Stimulated activated CD8-positive, alpha-beta memory T cell treated with anti-CD3 and anti-CD28 coated beads, Interleukin-15, amount 100 ng/mL, for 48 hours (primary cell): Measurements from ENCODE around the gene RRBP1.

ENCODE experiments used
- DNase-seq, 2 donors: peaks; one replicate each; pipeline ENCODE4 v3.0.0-alpha.2; 2020; ENCODE audit warnings: low read depth in 2 of 2

Gene RRBP1

DNA sequence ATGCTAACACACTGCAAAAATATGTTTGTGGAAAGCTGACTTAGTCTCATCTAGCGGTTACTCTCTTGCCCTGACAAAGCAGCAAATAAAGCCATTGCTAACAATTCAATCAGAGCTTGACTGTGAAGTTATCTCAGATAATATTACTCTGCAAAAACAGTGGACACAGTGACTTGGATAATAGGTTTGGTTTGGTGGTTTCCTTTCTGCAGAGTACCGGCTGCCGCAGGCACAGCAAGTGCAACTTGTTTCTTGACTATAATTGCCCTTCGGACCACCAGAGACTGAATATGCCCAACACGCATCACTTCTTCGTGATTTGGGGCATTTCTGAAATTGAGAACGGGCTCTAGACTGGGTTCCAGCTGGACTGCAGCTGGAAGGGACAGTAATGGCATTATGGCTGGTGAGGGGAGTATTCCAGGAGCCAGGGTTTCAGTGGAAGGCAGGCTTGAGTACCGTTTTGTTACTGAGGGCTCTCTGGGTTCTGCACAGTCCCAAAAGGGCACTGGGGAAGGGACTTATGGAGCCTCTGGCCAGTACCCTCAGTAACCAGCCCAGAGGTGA, 72.1 kb downstream of the RRBP1 start:
- no peak for DNase-seq

DNA sequence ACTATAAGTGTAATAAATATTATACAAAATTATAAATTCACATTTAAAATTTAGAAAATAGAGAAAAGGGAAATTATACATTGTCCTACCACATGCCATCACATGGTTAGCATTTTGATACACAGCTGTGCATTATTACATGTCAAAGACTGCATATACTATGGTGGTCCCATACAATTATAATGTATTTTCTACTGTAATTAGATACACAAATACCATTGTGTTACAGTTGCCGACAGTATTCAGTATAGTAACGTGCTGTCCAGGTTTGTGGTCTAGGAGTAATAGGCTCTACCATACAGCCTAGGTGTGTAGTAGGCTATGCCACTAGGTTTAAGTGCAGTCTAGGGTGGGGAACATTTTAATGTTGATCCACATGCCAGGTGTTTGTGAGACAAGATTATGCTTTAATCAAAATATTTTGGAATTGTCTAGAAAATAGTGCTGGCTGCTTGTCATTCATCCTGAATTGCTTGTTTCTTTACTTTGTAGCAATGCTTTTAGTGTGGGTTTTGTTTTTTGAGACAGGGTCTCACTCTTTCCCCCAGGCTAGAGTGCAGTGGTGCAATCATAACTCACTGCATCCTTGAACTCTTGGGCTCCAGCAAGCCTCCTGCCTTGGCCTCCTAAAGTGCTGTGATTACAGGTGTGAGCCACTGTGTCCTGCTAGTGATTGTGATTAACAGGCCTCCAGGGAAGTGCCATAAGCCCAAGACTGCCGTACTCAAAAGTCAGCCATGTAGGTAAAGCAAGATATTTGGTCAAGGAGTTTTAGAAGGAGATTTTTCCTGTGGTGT, 73.1 kb downstream of the RRBP1 start:
- DNase-seq = no peak

DNA sequence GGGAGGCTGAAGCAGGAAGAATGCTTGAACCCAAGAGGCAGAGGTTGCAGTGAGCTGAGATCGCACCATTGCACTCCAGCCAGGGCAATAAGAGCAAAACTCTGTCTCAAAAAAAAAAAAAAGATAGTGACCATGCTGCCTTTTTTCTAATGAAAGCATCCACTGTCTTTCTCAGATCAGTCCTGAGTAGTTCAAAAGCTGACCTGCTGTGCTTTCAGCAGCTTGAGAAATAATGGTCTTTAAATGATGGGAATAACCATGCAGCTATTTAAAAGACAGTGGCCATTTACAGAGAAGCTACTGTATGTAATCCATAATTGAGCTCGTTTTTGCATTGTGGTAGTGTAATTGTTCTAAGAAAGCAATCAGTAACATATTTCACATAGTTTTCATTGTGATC, 76.0 kb downstream of the RRBP1 start:
- no peak for DNase-seq

DNA sequence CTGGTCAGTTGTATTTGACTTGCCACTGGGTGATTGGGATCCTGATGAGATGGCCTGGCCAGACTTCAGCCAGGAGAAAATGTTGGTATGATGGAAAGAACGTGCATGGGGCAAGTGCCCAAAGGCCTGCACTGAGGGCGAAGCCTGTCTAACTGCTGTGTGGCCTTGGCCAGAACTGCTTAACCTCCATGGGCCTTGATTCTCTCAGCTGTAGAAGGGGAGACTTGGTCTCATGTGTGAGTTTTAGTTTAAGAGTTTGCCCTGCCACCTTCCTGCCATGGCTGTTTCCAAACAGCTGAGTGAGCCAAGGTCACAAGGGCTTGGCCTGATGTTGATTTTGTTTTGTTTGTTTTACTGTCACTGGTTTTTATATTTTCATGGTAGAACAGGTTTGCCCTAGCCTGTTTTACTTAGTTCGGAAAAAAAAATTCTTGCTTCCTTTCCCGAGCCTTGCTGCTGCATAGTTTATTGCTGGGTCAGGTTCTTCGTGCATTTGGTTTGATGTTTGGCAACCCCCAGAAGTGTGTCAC, 76.8 kb downstream of the RRBP1 start:
- no peak for DNase-seq

DNA sequence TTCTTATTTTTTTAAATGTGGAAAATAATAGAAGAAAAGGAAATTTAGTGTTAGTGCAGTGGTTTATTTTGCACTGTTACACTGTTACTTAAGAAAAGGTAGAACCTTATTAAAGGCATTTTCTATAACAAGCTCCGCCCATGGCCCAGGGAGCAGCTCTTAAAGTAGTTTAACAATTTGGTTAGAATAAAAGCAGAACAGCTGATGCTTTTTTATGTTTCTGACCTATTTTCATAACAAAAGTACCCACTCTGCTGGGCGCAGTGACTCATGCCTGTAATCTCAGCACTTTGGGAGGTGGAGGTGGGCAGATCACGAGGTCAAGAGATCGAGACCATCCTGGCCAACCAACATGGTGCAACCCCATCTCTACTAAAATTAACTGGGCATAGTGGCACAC, 79.5 kb downstream of the RRBP1 start:
- DNase-seq = no peak

DNA sequence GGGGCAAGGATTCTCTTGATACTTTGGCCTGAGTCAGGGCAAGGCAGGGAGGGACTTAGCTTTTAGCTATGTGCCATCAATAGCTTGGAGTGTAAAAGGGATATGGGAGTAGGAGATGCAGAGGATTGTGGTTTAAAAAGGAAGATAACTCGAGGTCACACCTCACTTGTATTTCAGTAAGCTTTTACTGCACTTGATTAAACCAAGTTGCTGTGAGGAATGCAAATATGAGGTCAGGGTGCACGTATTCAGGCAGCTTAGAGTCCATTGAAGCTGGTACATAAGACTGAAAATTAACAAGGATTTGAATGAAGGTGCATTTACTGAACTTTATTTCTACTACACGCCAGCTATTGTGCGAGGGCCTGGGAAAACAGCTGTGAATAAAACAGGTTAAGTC, 80.1 kb downstream of the RRBP1 start:
- no peak for DNase-seq

DNA sequence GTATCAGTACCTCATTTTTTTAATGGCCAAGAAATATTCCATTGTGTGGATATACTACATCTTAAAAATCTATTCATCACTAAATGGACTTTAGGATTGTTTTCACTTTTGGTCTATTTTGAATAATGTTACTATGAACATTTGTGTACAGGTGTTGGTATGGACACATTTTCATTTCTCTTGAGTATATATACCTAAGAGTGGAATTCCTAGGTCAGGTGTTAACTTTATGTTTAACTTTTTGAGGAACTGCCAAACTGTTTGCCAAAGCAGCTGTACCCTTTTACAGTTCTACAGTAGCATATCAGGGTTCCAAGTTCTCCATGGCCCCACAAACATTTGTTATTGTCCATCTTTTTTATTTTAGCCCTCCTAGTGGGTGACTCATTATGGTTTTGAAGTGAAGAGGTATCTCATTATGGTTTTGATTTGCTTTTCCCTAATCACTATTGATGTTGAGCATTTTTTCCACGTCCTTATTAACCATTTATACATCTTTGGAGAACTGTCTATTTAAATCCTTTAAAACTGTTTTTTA, 84.0 kb downstream of the RRBP1 start:
- DNase-seq = no peak

DNA sequence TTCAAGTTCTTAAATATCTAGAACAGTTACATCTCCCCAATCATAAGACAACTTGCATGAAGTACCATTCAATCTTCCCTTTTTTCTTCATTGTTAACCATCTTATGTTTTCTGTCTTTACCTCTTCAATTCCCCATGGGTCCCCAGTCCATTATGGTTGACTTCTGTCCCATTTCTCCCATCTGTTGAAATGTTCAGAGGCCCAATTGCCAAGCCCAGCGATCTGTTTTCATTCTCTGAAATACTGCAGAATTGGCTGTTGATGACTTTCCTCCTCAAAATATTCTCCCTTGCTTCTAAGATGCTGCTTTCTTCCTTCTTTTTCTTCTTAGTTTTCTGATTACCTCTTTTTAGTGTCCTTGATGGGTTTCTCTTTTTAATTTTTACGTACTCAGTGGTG, 86.2 kb downstream of the RRBP1 start:
- no peak for DNase-seq

DNA sequence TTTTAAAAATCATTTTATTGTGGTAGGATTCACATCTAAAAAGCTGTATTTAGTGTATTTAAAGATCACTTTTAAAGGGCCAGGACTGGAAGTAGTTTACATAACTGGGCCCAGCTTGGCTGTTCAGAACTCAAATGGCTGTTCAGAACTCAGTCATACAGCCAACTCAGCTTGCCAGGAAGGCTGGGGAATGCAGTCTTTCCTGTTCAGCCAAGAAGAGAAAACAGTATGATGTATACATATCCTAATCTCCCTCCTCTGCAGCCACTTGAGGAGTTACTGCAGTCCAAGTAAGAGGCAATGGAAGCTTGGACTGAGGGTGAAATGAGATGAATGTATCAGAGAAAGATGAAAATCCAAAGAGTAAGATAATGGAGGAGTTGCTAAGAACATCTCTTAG, 87.6 kb downstream of the RRBP1 start:
- DNase-seq = no peak

DNA sequence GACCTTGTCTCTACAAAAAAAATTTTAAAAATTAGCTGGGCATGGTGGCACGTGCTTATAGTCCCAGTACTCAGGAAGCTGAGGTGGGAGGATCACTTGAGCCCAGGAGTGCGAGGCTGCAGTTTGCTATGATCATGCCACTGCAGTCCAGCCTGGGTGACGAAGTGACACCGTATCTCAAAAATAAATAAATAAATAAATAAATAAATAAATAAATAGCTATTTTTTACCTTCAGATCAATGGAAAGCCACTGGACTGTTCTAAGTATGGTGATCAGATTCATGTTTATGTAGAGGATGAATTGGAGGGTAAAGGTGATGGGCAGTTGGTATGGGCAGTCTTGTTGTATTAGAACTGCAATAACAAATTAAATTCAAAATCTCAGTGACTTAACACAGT, 88.1 kb downstream of the RRBP1 start:
- no peak for DNase-seq

DNA sequence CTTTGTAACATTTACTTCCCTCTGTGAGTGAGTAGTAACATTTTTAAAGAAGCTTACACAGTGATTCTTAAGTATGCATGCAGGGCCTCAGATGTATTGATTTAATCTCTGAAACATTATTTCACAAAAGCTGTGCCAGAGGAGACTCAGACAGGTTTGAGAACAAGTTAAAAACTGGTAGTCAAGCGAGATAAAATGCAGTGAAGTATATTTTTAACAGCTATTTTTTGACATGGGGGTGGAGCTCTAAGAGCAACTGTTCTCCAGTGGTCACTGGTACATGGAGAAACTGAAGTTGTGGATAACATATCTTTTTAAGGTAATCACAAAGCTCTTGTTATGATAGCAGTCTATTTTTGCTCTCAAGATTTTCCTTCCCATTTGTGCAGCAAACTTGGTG, 91.8 kb downstream of the RRBP1 start:
- no peak for DNase-seq

DNA sequence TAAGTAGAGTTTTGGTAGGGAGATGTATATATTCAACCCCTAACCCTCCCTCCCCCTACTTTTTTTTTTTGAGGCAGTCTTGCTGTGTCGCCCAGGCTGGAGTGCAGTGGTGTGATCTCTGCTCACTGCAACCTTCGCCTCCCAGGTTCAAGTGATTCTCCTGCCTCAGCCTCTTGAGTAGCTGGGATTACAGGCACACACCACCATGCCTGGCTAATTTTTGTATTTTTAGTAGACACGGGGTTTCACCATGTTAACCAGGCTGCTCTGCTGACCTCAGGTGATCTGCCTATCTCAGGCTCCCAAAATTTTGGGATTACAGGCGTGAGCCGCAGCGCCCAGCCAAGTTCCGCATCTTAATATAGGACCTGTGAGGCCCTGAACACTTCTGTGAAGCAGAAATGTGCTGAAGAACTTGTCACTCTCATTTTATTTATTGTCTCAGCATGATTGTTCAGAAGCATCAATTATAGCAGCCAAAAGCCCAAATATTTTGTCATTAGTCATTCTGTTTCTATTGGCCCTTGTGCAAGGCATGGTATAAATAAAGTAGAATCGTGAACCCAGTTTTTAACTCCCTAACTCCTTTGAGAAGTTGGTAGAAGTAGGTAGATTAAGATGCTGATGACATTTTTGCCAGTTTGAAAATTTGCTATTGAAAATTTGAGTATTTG, 92.7 kb downstream of the RRBP1 start:
- no peak for DNase-seq

DNA sequence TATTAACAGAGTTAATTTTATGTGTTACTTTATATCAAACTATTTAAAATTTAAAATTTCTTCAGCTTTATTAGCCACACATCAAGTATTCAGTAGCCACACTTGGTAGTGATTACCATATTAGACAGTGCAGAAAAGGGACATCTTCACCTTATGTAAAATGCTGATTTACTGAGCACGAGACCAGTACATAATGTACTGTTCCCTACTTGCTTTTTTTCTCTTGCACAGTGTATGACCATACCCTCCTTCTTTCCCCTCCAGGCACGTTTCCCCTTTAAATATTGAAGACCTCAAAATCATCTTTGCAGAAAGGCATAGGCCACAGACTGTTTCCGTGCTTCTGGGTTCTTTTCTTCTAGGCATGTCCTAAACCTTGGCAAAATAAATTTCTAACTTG, 94.2 kb downstream of the RRBP1 start:
- DNase-seq = no peak

DNA sequence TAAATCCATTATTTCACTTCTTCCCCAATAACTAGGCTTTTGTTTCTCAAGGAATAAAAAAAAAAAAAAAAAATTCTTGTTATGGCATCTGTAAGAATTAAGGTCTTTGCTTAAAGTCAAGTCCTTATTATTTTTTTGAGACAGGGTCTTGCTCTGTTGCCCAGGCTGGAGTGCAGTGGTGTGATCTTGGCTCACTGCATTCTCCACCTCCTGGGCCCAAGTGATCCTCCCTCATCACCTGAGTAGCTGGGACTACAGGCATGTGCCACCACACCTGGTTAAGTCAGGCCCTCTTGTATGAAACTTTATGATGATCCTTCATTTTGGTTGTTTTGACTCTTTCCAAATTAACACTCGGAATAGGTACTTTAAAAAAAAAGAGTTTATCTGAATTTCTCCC, 94.9 kb downstream of the RRBP1 start:
- no peak for DNase-seq

DNA sequence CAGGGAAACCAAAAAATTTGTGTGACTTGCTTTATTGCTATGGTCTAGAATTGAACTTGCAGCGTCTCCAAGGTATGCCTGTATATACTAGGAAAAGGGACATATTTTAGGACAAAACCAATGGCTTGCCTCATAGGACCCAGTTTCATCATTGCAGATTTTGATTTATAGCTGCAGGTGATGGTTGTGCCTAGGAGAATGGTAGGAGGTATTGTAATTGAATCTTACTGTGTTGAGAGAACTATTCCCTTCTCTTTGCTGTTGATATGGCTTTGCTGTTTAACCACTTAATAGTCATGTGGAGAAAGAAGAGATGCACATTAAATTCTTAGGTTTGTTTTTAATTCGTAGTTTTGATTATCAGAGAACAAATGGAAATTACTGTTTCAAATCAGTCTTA, 95.8 kb downstream of the RRBP1 start:
- no peak for DNase-seq

DNA sequence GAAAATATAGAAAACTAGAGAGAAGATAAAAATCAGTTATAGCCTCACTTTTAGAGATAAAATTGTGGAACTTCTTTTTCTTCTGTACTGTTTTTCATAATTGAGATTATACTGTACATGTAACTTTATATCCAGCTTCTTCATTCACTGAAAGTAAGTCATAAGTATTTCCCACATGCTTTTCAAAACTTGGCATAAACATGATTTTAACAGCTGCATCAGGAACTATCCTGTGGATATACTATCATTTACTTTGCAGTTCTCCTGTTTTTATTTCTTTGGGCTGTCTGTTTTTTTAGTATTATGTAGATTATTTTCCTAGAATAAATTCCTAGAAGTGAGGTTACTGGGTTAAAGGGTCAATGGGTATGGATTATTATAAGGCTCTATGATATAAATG, 97.4 kb downstream of the RRBP1 start:
- no peak for DNase-seq

DNA sequence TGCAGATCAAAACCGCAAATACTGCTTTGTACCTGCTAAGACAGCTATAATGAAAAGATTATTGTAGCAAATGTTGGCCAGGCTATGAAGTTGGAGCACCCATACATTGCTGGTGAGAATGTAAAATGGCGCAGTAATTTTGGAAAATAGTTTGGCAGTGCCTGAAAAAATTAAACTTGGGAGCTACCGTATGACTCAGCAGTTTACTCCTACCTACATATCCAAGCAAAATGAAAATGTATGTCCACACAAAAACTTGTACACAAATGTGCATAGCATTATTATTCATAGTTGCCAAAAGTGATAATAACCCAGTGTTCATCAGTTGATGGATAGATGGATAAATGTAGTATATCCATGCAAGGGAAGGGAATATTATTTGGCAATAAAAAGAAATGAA, 98.9 kb downstream of the RRBP1 start:
- DNase-seq = no peak

DNA sequence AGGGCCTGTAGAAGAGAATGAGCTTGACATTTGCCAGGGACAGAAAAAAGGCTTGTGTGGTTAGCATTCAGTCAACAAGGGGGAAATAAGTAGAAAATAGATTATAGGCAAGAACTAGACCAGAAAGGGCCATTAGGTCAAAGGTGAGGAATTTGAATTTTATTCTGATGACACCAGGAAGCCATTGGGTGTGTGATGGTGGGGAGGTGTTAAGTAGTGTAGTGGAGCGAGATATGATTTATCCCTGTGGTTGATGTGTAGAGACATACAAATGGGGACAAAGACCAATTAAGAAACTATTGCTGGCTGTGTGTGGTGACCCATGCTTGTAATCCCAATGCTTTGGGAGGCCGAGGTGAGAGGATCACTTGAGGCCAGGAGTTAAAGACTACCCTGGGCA, 101.1 kb downstream of the RRBP1 start:
- no peak for DNase-seq

DNA sequence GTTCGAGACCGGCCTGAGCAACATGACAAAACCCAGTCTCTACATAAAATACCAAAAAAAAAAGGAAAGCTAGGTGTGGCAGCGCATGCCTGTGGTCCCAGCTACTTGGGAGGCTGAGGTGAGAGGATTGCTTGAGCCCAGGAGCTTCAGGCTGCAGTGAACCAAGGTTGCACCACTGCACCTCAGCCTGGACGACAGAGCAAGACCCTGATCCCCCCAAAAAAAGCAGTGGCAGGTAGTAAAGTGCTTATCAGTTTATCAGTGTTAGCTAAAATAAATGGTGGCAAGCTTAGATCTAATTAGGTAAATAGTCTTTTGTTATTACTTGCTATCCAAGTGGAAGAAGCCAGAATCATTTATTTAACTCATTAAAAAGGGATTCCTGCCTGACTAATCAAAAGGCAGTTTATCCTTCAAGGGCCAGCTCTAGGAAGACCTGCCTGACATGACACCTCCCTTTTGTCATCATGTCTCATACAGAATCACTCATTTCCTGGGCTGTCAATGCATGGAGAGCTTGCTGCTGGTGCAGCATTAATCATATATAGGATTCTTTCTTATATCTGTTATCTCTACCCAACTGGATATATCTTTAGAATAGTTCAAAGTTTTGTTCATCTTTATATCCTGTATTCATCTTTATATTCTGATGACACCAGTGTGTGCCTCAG, 102.5 kb downstream of the RRBP1 start:
- no peak for DNase-seq

DNA sequence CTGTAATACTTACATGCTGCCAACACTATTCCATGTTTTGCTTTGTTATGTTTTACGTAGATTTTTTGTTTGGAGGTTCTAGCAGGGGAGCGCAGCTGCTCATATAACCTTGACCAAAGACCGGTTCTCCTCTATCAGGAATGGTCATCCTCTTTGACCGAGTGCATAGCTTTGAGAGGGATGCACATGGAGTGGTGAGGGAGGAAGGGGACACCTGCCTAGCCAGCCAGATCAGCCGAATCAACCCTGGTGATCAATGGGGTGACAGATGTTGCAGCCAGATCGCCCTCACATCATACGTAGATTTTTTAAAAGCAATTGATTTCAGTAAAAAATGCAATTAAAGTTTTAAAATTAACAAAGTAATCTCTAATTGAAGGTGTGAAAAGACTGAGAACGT, 105.8 kb downstream of the RRBP1 start:
- no peak for DNase-seq

DNA sequence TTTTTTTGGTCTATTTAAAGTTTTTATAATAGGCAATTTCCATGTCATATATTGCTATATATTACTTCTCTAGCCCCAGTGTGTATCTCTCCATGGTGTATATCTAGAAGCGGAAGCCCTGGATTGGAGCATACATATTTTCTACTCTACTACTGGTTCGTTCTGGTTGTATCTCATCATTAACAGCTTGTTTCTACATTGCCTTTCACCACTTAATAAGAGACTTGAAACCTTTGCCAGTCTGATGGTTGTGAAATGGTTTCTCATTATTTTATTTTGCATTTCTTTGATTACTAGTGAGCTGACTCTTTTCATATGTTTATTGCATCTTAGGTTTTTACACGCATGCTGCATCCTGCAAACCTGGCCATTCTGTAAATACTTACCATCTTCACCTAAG, 108.6 kb downstream of the RRBP1 start:
- DNase-seq = no peak

DNA sequence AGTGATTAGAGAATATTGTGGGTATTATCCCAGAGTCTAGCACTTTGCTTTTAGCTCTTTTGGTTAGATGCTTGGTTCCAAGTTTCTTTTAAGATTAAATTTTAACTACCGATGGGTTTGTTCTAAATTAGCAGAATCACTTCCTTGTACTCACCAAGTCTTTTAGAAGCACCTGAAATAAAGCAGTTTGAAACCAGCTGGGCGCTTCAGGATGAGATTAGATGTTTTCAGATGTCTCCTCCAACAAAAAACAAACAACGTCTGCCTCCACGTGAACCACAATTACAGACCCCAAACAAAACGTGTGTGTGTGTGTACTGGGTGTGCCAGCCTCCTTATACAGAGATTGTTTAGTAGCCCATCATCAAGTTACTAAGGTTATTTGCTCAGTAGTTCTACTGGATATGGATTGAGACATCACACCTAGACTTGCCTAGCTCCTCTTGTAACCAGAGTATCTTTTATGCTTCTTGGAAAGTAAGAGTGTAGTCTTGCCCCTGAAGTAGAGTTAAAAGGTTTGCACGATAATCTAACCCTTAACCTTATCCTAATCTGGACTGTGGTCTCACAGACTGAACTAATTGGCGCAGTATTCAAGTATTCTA, 109.9 kb downstream of the RRBP1 start:
- DNase-seq = no peak
